Activated T-cell treated with anti-CD3 and anti-CD28 coated beads for 24 hours (primary cell): ENCODE data around the gene TMEM63C.
"Not testable (repeated sequence)": the region's sequence is repeated elsewhere in the genome, so short reads cannot be mapped to it uniquely, and the experiment has no call there.

ENCODE experiments used
- DNase-seq: peaks from one replicate; pipeline ENCODE4 v3.0.0-alpha.2; 2020; ENCODE audit warnings: low read depth

The TMEM63C gene

DNA sequence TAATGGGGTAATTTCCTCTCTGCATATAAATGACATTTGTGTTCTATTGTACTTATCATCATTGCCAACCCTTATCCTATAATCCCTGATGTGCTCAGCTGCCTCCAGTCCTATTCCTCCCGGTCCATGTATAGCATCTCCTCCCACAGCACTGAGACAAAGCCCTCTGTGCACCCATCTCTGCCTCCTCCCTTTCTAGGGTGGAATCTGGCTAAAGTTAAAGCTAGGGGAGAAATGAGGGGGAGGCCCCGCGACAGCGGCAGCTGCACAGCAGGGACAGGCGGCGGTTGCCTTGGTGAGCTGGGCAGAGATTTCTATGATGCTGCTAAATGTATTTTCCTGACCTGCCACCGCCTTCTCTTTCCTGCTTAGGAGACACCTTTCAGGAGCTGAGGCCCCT lies 27.2 kb upstream of the TMEM63C start:
- DNase-seq = no peak

- no peak for DNase-seq
These were observed 26.5 kb upstream of the TMEM63C start for GRCh38 chr14:77155083-77155482.

GRCh38 chr14:77157740-77158139 lies 23.9 kb upstream of the TMEM63C start:
- no peak for DNase-seq

DNA sequence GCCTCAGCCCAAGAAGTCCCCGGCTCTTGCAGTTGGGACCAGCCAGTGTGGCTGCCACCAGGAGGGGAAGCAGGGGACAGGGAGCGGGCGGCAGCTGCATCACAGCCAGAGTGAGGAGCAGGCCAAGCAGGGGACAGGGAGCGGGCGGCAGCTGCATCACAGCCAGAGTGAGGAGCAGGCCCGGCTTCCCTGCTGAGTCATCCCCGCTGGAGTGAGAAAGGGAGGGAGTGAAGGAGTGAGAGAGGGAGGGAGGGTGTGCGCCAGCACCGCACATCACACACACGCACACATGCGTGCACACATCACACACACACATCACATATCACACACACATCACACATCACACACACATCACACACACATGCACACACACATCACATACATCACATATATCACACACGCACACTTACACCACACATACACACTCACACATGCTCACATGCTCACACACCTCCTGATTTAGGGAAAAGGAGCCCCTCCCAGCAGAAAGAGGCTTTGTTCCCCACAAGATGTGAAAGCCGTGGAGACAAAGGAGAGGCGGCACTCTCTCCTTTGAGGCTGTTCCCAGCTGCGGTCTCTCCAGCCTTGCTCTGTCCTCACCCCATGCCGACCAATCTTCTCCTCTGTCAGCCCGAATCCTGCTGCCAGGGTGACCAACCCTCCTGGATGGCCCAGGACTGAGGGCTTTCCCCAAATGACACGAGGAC lies 23.3 kb upstream of the TMEM63C start:
- no peak for DNase-seq

GRCh38 chr14:77158882-77159255 lies 22.7 kb upstream of the TMEM63C start:
- no peak for DNase-seq

DNA sequence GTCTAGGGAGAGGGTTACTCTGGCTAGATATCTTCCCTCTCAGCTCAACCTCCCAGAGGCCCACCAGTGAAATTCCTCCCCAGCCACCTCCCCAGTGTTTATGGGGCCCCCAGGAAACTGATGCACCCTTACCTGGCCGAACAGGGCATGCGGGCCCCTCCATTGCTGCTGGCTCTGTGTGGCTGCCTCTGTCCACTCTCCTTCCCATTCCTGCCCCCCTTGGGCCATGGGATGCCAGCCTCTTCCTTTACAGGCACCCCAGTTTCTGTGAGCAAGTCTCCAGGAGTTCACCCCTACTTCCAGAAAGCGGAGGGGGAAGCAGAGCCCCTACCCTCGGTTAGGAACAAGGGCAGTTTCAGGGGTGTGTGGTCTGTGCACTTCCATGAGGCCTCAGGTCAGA lies 20.6 kb upstream of the TMEM63C start:
- DNase-seq = no peak

DNA sequence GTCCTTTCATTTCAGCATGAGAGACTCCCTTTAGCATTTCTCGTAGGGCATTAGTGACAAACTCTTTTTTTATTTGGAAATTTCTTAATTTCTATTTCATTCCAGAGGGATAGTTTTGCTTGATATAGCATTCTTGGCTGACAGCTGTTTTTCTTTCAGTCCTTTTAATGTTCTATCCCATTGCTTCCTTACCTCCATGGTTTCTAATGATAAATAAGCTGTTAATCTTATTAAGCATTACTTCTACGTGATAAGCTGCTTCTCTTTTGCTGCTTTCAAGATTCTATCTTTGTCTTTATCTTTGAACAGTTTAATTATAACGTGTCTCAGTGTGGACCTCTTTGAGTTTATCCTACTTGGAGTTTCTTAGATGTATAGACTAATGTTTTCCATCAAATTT lies 11.6 kb upstream of the TMEM63C start:
- no peak for DNase-seq

GRCh38 chr14:77172916-77173315 lies 8.7 kb upstream of the TMEM63C start:
- DNase-seq = no peak

GRCh38 chr14:77173911-77174617 lies 7.5 kb upstream of the TMEM63C start:
- not testable (repeated sequence) for DNase-seq

- no peak for DNase-seq
These were observed 5.8 kb upstream of the TMEM63C start for GRCh38 chr14:77175843-77176242.

DNA sequence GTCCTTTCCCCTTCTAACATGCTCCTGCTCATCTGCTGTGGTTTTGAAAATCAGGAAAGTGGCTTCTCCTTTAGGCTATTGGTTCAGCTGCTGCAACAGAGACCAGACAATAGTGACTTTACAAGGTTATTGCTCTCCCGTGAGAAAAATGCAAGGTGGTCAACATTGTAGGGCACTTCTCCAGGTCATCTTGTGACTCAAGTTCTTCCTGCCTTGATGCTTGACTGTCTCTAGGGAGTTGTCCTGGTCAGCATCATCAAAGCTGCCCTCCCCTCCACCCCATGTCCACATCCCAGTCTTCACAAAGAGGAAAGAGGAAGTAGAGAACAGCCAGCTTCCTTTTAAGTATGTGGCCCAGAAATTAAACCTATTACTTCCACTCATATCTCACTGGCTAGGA lies 3.9 kb upstream of the TMEM63C start:
- DNase-seq = no peak

DNA sequence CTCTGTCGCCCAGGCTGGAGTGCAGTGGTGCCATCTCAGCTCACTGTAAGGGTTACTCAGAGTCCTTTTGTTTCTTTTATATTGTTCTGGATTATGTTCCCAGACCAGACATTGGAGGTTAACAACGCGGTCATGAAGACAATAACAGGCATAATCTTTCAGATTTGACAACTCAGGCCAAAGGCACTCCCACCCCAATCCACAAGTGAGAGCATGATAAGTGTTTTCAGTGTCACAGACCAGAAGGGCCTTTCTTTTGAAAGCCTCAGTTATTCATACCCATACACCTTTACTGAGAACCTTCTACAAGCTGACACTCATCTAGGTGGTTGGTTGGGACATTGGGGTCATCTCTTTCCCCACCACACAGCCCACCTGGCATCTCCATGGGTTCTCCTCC lies 2.9 kb upstream of the TMEM63C start:
- no peak for DNase-seq

DNA sequence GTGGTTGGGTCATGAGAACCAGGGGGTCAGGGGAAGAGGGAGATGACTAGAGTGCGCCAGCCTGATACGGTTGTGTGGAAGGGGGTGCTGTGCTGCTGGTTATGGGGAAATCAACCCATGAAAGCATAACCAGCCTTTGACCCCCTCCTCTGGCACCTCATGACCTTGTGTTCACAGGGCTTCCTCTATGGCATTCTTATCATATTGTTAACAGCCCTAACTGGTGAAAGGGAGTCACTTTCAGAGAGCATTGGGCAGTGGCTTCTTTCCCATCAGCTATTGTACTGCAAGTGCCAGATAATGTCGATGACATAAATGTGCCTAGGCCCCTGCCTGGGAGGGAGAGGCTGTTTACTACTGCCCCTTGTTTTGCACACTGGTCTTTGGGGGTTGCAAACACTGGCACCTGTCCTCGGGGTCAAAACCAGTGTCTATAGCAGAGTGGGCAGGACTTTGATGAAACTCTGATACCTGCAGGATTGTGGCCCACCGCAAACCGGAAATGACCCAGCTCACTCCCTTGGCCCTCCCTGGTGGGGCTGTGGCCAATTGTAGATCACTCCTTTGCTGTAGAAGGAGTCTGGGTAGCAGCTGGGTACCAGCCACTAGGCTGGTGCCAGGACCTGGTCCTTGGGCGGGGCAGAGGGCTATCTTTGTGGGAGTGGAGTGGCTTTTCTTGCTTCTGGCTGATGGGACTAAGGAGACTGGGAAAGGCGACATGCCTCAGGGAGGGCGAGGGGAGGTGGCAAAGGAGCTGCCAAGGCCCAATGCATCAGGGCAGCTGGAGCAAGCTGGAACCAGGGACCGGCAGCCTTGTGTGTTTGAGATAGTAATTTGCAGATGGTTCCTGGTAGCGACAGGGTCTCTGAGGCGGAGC lies 634 bp upstream of the TMEM63C start:
- no peak for DNase-seq

GRCh38 chr14:77183896-77184295 lies 2.3 kb downstream of the TMEM63C start:
- no peak for DNase-seq

GRCh38 chr14:77184396-77185092 lies 2.9 kb downstream of the TMEM63C start:
- no peak for DNase-seq

DNA sequence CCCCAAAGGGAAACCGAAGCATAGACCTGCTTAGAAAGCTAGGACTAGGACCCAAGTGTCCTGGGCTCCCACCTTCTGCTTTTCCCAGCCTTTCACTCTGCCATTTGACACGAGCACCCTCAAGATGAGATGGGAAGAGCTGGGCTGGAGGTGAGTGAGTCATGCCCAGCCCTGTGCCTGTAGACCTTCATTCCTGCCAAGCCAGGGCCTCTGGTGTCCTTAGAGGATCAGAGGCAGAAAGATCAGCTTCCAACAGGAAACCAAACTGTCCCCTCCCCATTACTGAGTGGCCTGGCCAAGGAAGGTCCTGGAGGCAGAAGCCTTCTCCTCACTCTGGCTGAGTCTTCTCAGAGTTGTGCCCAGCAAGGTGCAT lies 3.5 kb downstream of the TMEM63C start:
- no peak for DNase-seq

DNA sequence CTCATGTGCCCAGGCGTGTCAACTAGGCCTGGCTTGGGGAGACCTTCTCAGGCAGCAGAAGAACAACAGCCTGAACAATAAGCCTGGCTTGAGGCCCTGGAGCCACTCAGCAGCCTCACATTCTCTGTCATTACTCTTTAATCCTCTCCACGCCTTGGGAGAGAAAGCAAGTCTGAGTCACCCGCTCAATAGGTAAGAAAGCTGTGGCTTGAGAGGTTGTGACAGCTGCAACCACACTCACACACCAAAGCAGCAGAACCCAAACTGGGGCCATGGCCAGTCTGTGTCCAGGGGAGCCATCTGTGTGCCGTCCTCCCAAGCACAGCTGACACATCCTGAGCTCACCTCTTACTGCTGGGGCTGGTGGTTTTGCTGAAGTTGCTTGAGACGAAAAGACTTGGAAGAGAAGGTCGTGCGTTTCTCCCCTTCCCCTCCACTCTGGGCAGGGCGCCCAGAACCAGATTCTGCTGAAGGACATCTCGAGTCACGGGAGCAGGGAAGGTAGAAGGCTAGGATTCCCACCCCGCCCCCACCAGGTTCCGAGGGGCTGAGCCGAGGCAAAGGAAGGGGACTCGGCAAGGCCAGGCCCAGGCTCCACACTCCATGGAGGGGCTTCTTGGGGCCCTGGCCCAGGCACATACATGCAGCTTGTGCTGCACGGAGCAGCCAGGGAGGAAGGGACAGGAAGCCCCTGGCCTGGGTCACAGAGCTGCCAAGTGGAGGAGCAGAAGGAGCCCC lies 5.5 kb downstream of the TMEM63C start:
- DNase-seq = no peak

- DNase-seq = no peak
These were observed 6.0 kb downstream of the TMEM63C start for GRCh38 chr14:77187649-77188012.

GRCh38 chr14:77189479-77189878 lies 7.9 kb downstream of the TMEM63C start:
- DNase-seq = no peak

- DNase-seq = no peak
These were observed 9.4 kb downstream of the TMEM63C start for GRCh38 chr14:77190977-77191376.

- DNase-seq = no peak
These were observed 13.1 kb downstream of the TMEM63C start for GRCh38 chr14:77194706-77195105.

GRCh38 chr14:77195766-77196165 lies 14.2 kb downstream of the TMEM63C start:
- DNase-seq = no peak
